ENCODE measurements around the gene FRMD4A.
"Not testable (repeated sequence)": the region's sequence is repeated elsewhere in the genome, so short reads cannot be mapped to it uniquely, and the experiment has no call there.

Gene FRMD4A

DNA sequence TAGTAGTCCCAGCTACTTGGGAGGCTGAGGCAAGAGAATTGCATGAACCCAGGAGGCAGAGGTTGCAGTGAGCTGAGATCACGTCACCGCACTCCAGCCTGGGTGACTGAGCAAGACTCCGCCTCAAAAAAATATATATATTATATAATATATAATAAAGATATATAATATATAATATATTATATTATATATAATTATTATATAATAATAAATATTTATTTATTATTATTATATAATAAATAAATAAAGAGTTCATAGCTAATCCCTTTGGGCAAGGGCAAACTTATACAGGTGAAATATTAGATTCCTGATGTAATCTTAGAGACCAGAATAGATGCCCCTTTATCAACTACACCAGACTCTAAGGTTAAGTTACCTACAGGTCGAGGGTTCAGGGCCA is 558.7 kb downstream of the FRMD4A start:
- DNase-seq (ENCODE audit: extremely low read depth, low read depth), result no peak
- H3K4me3 ChIP-seq (replicated peaks; ENCODE audit: low read depth, low read length), result no peak overlapping the region
- TF ChIP-seq, protein P1, sequence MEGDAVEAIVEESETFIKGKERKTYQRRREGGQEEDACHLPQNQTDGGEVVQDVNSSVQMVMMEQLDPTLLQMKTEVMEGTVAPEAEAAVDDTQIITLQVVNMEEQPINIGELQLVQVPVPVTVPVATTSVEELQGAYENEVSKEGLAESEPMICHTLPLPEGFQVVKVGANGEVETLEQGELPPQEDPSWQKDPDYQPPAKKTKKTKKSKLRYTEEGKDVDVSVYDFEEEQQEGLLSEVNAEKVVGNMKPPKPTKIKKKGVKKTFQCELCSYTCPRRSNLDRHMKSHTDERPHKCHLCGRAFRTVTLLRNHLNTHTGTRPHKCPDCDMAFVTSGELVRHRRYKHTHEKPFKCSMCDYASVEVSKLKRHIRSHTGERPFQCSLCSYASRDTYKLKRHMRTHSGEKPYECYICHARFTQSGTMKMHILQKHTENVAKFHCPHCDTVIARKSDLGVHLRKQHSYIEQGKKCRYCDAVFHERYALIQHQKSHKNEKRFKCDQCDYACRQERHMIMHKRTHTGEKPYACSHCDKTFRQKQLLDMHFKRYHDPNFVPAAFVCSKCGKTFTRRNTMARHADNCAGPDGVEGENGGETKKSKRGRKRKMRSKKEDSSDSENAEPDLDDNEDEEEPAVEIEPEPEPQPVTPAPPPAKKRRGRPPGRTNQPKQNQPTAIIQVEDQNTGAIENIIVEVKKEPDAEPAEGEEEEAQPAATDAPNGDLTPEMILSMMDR (IDR thresholded peaks at IDR 0.05; ENCODE audit: low read depth, low read length, missing control alignments), result no peak

DNA sequence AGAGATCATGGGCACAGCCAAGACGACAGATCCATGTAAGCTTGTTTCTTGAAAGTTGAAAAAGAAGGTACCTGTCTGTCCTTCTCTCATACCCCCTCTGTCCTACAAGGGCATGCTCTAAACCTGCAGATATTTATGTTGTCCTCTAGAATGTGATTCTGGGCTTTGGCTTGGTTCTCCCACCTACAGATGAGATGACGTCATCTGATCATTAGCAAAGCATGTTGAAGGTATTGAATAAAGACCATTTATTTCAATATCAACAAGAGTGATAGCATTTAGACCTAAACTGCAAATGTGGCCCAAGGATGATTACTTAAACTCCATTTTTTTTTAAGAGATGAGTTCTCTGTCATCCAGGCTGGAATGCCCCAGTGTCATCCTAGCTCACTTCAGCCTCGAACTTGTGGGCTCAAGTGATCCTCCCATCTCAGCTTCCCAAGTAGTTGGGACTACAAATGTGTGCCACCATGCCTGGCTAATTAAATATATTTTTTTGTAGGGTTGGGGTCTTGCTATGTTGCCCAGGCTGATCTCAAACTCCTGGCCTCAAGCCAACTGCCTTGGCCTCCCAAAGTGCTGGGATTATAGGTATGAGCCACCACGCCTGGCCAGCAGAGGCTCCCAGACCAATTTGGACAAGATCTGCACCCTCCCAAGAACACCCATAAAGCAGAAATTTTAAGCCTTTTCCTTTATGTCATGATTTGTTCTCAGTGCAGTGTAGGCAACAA is 559.8 kb downstream of the FRMD4A start:
- TF ChIP-seq, protein P1 (IDR thresholded peaks at IDR 0.05; ENCODE audit: low read depth, low read length, missing control alignments), result no peak
- no peak overlapping the region for H3K4me3 ChIP-seq (replicated peaks; ENCODE audit: low read depth, low read length)
- no peak for DNase-seq (ENCODE audit: extremely low read depth, low read depth)

DNA sequence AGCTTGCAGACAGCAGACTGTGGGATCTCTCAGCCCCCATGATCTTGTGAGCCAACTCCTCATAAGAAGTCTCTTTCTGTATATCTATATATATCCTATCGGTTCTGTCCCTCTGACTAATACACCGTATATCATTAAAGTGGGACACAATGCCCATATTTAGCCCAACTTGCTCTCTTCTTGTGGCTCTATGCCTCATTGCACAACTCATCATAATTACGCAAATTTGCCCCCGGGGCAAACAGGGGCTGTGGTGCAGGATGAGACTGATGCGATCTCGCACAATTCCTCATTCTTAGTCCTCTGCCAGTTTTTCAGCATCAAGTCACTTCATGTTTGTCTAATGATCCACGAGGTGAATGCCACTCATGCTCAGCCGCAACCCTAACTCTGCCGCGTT is 560.8 kb downstream of the FRMD4A start:
- TF ChIP-seq, protein P1 (IDR thresholded peaks at IDR 0.05; ENCODE audit: low read depth, low read length, missing control alignments), result no peak
- no peak for DNase-seq (ENCODE audit: extremely low read depth, low read depth)
- H3K4me3 ChIP-seq (replicated peaks; ENCODE audit: low read depth, low read length), result no peak overlapping the region

DNA sequence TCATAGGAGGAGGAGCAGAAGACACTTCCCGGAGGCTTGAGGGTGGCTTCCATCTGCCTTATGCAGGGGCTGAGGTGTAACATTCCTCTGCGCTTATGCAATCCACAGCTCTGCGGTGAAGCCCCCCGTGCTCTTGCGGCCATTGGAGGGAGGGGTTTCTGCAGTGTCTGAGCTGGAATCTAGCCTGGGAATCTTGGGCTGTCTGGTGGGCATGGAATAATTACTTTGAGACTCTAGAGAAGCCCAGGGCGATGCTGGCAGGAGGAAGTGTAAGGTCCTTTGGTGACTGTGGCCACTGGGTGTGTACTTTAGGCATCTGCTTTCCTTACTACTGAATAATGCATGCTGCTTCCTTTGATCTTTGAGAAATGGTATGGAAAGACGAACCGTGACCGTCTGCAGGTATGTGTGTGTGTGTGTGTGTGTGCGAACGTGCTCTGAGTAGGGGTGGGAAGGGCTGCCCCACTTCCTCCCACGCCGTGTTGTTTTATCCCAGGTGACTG is 563.0 kb downstream of the FRMD4A start:
- no peak overlapping the region for H3K4me3 ChIP-seq (replicated peaks; ENCODE audit: low read depth, low read length)
- no peak for DNase-seq (ENCODE audit: extremely low read depth, low read depth)
- TF ChIP-seq, protein P1 (IDR thresholded peaks at IDR 0.05; ENCODE audit: low read depth, low read length, missing control alignments), result no peak

DNA sequence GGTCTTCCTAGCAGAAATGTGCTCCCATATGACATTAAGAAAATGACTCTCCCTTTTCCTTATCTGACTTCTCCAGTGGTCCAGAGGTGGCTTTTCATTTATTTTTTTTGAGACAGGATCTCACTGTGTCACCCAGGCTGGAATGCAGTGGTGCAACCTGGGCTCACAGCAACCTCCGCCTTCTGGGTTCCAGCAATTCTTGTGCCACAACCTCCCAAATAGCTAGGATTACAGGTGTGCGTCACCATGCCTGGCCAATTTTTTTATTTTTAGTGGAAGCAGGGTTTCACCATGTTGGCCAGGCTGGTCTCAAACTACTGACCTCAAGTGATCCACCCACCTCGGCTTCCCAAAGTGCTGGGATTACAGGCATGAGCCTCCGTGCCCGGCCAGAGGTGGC is 563.6 kb downstream of the FRMD4A start:
- DNase-seq (ENCODE audit: extremely low read depth, low read depth); H3K4me3 ChIP-seq (replicated peaks; ENCODE audit: low read depth, low read length): not testable (repeated sequence)

DNA sequence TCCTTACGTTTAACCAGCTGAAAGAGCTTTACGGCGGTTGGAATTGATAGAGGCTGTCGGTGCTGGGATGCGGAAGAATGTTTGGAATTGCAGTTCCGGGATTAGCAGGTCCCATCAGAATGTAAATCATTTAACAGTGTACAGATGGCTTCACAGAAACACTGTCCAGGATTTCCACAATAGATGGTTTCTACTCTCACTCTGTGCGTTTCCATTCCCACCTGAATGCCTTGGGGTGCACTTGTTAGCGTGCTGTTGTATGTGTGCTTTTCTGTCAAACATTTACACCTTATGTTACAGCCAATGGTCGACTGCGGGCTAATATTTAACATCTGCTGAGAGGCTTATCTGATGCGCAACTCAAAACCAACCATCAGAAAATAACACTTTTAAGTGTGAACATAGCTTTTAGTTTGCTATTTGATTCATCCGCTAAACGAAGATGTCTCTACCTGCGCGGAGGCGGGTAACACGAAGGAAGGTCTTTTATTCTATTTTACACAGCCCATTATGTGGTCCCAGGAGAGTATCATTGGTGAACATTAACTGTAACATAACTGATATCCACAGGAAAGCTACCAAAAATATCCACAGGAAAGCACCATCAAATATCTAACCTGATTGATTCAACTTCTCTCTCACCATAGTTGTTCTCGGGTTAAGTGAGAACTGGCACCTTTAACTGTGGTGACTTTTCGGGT is 564.9 kb downstream of the FRMD4A start:
- H3K4me3 ChIP-seq (replicated peaks; ENCODE audit: low read depth, low read length), result no peak overlapping the region
- no peak for DNase-seq (ENCODE audit: extremely low read depth, low read depth)
- TF ChIP-seq, protein P1 (IDR thresholded peaks at IDR 0.05; ENCODE audit: low read depth, low read length, missing control alignments), result no peak

DNA sequence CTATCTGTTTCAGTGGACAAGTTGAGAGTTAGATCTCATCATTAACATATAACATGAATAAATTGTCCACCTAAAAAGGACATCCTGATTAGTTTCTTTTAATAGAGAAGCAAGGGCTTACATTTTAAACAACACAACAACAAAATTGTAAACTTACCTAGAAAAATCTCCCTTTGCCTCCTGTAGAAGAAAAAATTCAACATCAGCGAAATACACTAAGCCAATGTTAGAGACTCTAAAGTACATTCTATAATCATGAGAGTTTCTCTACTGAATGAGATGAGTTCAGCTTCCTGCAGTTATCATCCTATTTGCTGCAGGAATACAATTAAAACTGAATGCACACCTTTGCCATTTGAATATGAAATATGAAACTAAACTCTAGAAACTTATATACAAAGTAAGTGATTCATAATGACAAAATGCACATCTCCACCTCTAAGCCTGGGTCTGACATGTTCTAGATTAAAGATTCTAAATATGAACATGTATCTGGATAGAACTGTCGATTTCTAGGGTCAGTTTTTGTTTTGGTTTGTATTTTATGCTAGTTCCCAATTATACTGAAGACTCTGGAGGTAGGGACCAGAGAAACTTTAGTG is 569.1 kb downstream of the FRMD4A start:
- no peak overlapping the region for H3K4me3 ChIP-seq (replicated peaks; ENCODE audit: low read depth, low read length)
- DNase-seq (ENCODE audit: extremely low read depth, low read depth), result no peak
- TF ChIP-seq, protein P1 (IDR thresholded peaks at IDR 0.05; ENCODE audit: low read depth, low read length, missing control alignments), result no peak
